Measurements from ENCODE around the gene CLEC4M.
"Not testable (repeated sequence)": the region's sequence is repeated elsewhere in the genome, so short reads cannot be mapped to it uniquely, and the experiment has no call there.

DNA sequence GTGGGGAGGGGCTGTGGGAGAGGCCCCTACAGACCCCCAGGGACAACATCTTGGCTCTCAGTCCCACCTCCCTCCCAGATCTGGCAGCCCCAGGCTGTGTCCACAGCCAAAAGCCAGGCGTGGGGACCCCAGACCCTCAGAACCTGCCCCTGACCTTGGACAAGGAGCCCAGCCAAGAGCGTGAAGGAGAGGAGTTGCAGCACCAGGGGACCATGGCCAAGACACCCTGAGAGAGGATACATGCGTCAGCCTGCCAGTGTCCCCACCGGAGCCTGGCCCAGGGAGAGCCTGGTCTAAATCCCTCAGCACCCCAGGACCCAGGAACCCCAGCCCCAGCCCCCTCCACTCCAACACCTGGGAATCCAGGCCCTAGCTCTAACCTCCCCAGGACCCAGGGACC, 16.7 kb upstream of the CLEC4M start:
- TF ChIP-seq CTCF (conservative IDR thresholded peaks at IDR 0.05; ENCODE audit: low read depth in 2 of 2); EZH2 (IDR thresholded peaks at IDR 0.05; ENCODE audit: low read depth, unreplicated experiment); POLR2AphosphoS5 (IDR thresholded peaks at IDR 0.05; ENCODE audit: low read depth); EZH2phosphoT487 (IDR thresholded peaks at IDR 0.05; ENCODE audit: unreplicated experiment); CREB1 (CRISPR knock-in tag; IDR thresholded peaks at IDR 0.05; ENCODE audit: low read depth): not testable (repeated sequence)
- TF ChIP-seq, protein P1, sequence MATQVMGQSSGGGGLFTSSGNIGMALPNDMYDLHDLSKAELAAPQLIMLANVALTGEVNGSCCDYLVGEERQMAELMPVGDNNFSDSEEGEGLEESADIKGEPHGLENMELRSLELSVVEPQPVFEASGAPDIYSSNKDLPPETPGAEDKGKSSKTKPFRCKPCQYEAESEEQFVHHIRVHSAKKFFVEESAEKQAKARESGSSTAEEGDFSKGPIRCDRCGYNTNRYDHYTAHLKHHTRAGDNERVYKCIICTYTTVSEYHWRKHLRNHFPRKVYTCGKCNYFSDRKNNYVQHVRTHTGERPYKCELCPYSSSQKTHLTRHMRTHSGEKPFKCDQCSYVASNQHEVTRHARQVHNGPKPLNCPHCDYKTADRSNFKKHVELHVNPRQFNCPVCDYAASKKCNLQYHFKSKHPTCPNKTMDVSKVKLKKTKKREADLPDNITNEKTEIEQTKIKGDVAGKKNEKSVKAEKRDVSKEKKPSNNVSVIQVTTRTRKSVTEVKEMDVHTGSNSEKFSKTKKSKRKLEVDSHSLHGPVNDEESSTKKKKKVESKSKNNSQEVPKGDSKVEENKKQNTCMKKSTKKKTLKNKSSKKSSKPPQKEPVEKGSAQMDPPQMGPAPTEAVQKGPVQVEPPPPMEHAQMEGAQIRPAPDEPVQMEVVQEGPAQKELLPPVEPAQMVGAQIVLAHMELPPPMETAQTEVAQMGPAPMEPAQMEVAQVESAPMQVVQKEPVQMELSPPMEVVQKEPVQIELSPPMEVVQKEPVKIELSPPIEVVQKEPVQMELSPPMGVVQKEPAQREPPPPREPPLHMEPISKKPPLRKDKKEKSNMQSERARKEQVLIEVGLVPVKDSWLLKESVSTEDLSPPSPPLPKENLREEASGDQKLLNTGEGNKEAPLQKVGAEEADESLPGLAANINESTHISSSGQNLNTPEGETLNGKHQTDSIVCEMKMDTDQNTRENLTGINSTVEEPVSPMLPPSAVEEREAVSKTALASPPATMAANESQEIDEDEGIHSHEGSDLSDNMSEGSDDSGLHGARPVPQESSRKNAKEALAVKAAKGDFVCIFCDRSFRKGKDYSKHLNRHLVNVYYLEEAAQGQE (IDR thresholded peaks at IDR 0.05; ENCODE audit: unreplicated experiment) = not testable (repeated sequence)

All from GM23338 (cell line).